ENCODE measurements around the gene ACBD5.

ACBD5 gene

DNA sequence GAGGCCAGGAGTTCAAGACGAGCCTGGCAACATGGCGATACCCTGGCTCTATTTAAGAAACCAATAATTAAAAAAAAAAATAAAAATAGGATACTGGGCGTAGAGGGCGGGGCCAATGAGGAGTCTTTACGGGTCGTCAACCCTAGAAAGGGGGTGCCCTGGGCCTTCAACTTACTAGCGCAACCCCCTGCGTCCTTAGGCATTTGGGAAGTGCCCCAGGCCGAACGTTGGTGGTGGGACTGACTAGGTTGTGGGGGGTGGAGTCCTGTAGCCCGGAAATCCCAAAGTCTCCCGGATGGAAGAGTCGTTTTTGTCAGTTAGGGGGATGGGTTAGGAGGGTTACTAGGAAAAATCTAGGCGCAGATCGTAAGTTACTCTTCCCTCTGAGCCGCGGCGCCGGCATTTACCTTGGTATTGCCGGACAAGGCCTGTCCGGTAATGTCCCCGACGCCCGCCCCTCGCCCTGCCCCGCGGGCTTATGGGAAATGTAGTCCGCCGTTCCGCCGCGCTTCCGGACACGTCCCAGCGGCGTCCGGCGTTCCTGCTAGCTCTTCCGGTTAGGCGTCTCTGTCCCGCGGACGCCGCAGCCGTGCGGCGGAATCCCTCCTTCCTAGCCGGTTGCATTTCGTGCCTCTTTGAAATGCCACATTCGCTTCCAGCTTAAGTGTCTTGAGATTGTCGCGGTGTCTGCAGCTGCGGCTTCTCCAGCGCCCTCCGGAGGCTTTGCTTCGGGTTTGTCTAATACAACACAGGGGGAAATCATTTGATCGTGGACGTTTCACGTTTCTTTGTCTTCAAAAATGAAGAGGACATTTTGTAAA, 1.3 kb upstream of the ACBD5 start (continued):
- TF ChIP-seq ZNF398 (tag by site-specific recombination; IDR thresholded peaks at IDR 0.05) (no peak), ZNF645 (tag by site-specific recombination; IDR thresholded peaks at IDR 0.05) (no peak), SCRT1 (tag by site-specific recombination; IDR thresholded peaks at IDR 0.05; ENCODE audit: borderline replicate concordance) (no peak), ZFHX2 (tag by site-specific recombination; conservative IDR thresholded peaks at IDR 0.05) (no peak), ZNF677 (tag by site-specific recombination; IDR thresholded peaks at IDR 0.05) (no peak), ZNF561 (tag by site-specific recombination; IDR thresholded peaks at IDR 0.05; ENCODE audit: borderline replicate concordance) (no peak; the same call in 1 of the 2 replicates), ZNF707 (tag by site-specific recombination; IDR thresholded peaks at IDR 0.05) (no peak), MEIS1 (CRISPR knock-in tag; IDR thresholded peaks at IDR 0.05; ENCODE audit: borderline replicate concordance) (no peak), ZBTB7A (tag by site-specific recombination; IDR thresholded peaks at IDR 0.05; ENCODE audit: low read depth) (no peak), ZNF629 (tag by site-specific recombination; IDR thresholded peaks at IDR 0.05) (peak; percentile 75), PRDM4 (tag by site-specific recombination; IDR thresholded peaks at IDR 0.05) (peak; percentile 29; the same call in 1 of the 2 replicates), ZNF585B (tag by site-specific recombination; IDR thresholded peaks at IDR 0.05) (no peak), ZNF521 (tag by site-specific recombination; IDR thresholded peaks at IDR 0.05) (no peak), KLF7 (tag by site-specific recombination; IDR thresholded peaks at IDR 0.05; ENCODE audit: borderline replicate concordance) (peak; percentile 66; the same call in 1 of the 2 replicates), ZNF658 (tag by site-specific recombination; IDR thresholded peaks at IDR 0.05) (no peak), REPIN1 (tag by site-specific recombination; IDR thresholded peaks at IDR 0.05; ENCODE audit: low read depth) (no peak), ZNF138 (tag by site-specific recombination; IDR thresholded peaks at IDR 0.05; ENCODE audit: borderline replicate concordance) (no peak), ZNF248 (tag by site-specific recombination; IDR thresholded peaks at IDR 0.05) (no peak), ZNF514 (tag by site-specific recombination; IDR thresholded peaks at IDR 0.05) (no peak), ZNF777 (tag by site-specific recombination; IDR thresholded peaks at IDR 0.05; ENCODE audit: borderline replicate concordance) (no peak), ZNF350 (tag by site-specific recombination; IDR thresholded peaks at IDR 0.05) (no peak), ZNF202 (tag by site-specific recombination; IDR thresholded peaks at IDR 0.05; ENCODE audit: borderline replicate concordance) (no peak), ZNF335 (tag by site-specific recombination; conservative IDR thresholded peaks at IDR 0.05) (peak; percentile 97), ZNF571 (tag by site-specific recombination; IDR thresholded peaks at IDR 0.05) (no peak)
- TF ChIP-seq, protein P1, sequence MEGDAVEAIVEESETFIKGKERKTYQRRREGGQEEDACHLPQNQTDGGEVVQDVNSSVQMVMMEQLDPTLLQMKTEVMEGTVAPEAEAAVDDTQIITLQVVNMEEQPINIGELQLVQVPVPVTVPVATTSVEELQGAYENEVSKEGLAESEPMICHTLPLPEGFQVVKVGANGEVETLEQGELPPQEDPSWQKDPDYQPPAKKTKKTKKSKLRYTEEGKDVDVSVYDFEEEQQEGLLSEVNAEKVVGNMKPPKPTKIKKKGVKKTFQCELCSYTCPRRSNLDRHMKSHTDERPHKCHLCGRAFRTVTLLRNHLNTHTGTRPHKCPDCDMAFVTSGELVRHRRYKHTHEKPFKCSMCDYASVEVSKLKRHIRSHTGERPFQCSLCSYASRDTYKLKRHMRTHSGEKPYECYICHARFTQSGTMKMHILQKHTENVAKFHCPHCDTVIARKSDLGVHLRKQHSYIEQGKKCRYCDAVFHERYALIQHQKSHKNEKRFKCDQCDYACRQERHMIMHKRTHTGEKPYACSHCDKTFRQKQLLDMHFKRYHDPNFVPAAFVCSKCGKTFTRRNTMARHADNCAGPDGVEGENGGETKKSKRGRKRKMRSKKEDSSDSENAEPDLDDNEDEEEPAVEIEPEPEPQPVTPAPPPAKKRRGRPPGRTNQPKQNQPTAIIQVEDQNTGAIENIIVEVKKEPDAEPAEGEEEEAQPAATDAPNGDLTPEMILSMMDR (tag by site-specific recombination; IDR thresholded peaks at IDR 0.05) = peak; percentile 75
- TF ChIP-seq, protein P2, sequence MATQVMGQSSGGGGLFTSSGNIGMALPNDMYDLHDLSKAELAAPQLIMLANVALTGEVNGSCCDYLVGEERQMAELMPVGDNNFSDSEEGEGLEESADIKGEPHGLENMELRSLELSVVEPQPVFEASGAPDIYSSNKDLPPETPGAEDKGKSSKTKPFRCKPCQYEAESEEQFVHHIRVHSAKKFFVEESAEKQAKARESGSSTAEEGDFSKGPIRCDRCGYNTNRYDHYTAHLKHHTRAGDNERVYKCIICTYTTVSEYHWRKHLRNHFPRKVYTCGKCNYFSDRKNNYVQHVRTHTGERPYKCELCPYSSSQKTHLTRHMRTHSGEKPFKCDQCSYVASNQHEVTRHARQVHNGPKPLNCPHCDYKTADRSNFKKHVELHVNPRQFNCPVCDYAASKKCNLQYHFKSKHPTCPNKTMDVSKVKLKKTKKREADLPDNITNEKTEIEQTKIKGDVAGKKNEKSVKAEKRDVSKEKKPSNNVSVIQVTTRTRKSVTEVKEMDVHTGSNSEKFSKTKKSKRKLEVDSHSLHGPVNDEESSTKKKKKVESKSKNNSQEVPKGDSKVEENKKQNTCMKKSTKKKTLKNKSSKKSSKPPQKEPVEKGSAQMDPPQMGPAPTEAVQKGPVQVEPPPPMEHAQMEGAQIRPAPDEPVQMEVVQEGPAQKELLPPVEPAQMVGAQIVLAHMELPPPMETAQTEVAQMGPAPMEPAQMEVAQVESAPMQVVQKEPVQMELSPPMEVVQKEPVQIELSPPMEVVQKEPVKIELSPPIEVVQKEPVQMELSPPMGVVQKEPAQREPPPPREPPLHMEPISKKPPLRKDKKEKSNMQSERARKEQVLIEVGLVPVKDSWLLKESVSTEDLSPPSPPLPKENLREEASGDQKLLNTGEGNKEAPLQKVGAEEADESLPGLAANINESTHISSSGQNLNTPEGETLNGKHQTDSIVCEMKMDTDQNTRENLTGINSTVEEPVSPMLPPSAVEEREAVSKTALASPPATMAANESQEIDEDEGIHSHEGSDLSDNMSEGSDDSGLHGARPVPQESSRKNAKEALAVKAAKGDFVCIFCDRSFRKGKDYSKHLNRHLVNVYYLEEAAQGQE (tag by site-specific recombination; IDR thresholded peaks at IDR 0.05) = no peak; the same call in 1 of the 2 replicates
- TF ChIP-seq, protein P3, sequence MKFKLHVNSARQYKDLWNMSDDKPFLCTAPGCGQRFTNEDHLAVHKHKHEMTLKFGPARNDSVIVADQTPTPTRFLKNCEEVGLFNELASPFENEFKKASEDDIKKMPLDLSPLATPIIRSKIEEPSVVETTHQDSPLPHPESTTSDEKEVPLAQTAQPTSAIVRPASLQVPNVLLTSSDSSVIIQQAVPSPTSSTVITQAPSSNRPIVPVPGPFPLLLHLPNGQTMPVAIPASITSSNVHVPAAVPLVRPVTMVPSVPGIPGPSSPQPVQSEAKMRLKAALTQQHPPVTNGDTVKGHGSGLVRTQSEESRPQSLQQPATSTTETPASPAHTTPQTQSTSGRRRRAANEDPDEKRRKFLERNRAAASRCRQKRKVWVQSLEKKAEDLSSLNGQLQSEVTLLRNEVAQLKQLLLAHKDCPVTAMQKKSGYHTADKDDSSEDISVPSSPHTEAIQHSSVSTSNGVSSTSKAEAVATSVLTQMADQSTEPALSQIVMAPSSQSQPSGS (tag by site-specific recombination; IDR thresholded peaks at IDR 0.05; ENCODE audit: low read depth) = no peak
